H1 (cell line): Measurements from ENCODE around the gene TLCD3B.

Experiments
- CHD1 ChIP-seq: IDR thresholded peaks from 2 replicates; pipeline ENCODE4 v1.6.1; 2012; ENCODE audit warnings: low read depth, low read length, improper control_type of control experiment
- CTCF ChIP-seq, 3 experiments: IDR thresholded peaks; 1 replicate in 2 of 3; 2 replicates in 1 of 3; pipeline versions ENCODE4 v1.5.1 to v1.6.1; 2011; ENCODE audit warnings: low read length in 3 of 3, mild to moderate bottlenecking in 3 of 3, inconsistent platforms in 2 of 3, low read depth in 1 of 3, moderate library complexity in 1 of 3; ENCODE audit not compliant: insufficient read depth in 1 of 3; ENCODE audit errors: control extremely low read depth in 1 of 3
- EP300 ChIP-seq, 2 experiments: IDR thresholded peaks; 1 replicate in 1 of 2; 2 replicates in 1 of 2; pipeline ENCODE4 v1.6.1; 2011 to 2012; ENCODE audit warnings: low read depth in 2 of 2, low read length in 2 of 2, mild to moderate bottlenecking in 2 of 2, borderline replicate concordance in 1 of 2, inconsistent platforms in 1 of 2, moderate library complexity in 1 of 2
- EZH2 ChIP-seq: fragments of 200-600 bp; sonication (generic); IDR thresholded peaks from 2 replicates; pipeline ENCODE4 v1.7.1; 2012; ENCODE audit warnings: low read depth, mild to moderate bottlenecking, moderate library complexity, low read length, inconsistent platforms; ENCODE audit not compliant: severe bottlenecking
- HDAC2 ChIP-seq, 2 experiments: fragments of 300-600 bp in 1 of 2; sonication (generic) in 1 of 2; IDR thresholded peaks; 2 replicates each; pipeline ENCODE4 v1.6.1; 2011 to 2012; ENCODE audit warnings: low read depth in 2 of 2, low read length in 2 of 2, mild to moderate bottlenecking in 2 of 2, moderate library complexity in 2 of 2, borderline replicate concordance in 1 of 2, inconsistent platforms in 1 of 2
- HDAC6 ChIP-seq: IDR thresholded peaks from one replicate; pipeline ENCODE4 v1.7.1; 2012; ENCODE audit warnings: low read depth, mild to moderate bottlenecking, inconsistent platforms, low read length, moderate library complexity
- POLR2A ChIP-seq, 2 experiments: IDR thresholded peaks; 1 replicate in 1 of 2; 2 replicates in 1 of 2; pipeline ENCODE4 v1.6.1; 2011; ENCODE audit warnings: low read depth in 2 of 2, low read length in 2 of 2, mild to moderate bottlenecking in 2 of 2; ENCODE audit errors: control extremely low read depth in 1 of 2
- RNF2 ChIP-seq: fragments of 200-900, 300-1000 bp; sonication (generic); IDR thresholded peaks from 2 replicates; pipeline ENCODE4 v1.7.1; 2016; ENCODE audit warnings: borderline replicate concordance, low read depth, mild to moderate bottlenecking, antibody characterized with exemption, low read length; ENCODE audit not compliant: poor library complexity, severe bottlenecking; ENCODE audit errors: missing control alignments
- RXRA ChIP-seq: IDR thresholded peaks from 2 replicates; pipeline ENCODE4 v1.6.1; 2011; ENCODE audit warnings: low read depth, mild to moderate bottlenecking, low read length, moderate library complexity; ENCODE audit not compliant: insufficient read depth
- SIX5 ChIP-seq: IDR thresholded peaks from 2 replicates; pipeline ENCODE4 v1.6.1; 2011; ENCODE audit warnings: mild to moderate bottlenecking, low read depth, low read length
- SP4 ChIP-seq: IDR thresholded peaks from 2 replicates; pipeline ENCODE4 v1.6.1; 2012; ENCODE audit warnings: low read length, inconsistent platforms
- TAF1 ChIP-seq: IDR thresholded peaks from 2 replicates; pipeline ENCODE4 v1.6.1; 2011; ENCODE audit warnings: mild to moderate bottlenecking, low read depth, low read length
- YY1 ChIP-seq: IDR thresholded peaks from 2 replicates; pipeline ENCODE4 v1.6.1; 2011; ENCODE audit warnings: low read depth, mild to moderate bottlenecking, low read length
- ZNF274 ChIP-seq: IDR thresholded peaks from 2 replicates; pipeline ENCODE4 v1.7.0; 2012; ENCODE audit warnings: low read length, borderline replicate concordance; ENCODE audit errors: extremely low read depth

DNA sequence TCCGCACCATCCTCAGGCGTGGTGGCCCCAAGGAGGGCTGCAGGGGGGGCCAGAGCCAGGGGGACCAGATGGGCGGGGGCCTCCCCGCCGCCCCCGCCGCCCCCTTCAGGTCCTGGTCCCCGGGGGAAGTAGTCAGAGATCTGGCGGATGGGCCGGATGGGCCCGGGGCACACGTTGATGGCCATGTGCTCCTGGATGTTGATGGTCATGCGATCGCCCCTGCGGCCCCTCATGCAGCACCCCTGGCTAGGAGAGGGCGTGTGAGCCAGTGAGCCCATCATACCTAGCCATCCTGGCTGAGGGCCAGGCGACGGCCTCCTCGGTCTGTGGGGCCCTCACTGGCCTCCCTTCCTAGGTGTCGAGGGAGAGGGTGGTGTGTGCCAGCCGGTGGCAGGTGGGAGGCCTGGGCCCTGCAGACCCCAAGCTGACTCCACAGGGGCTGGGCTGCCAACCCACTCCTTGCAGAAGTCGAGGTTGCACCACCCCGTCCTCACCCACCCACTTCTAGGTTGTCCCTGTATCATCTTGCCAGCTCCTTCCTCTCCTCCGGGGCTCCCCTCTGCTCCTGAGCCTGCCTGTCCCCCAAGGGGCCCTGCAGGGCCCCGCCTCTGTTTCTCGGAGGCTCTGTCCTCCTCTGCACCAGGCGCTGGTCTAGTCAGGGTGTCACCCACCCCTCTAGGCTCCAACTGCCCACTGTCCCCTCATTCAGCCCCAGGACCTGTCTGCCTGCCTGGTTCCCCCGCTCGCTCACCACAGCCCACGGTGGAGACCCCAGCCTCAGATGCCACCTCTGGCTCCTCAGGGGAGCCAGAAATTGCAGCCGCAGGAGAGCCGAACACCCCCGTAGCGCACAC is 20.9 kb downstream of the TLCD3B start:
- TF ChIP-seq HDAC2 (IDR thresholded peaks at IDR 0.05; ENCODE audit: borderline replicate concordance in 1 of 2, low read depth in 2 of 2, low read length in 2 of 2) (no peak), POLR2A (IDR thresholded peaks at IDR 0.05; ENCODE audit: control extremely low read depth in 1 of 2, low read depth in 2 of 2, low read length in 2 of 2) (no peak), TAF1 (no peak), RNF2 (no peak), RXRA (no peak), CTCF (IDR thresholded peaks at IDR 0.05; ENCODE audit: control extremely low read depth in 1 of 3, insufficient read depth in 1 of 3, low read depth in 1 of 3, low read length in 3 of 3) (no peak), YY1 (no peak), SP4 (no peak), HDAC6 (no peak), EP300 (IDR thresholded peaks at IDR 0.05; ENCODE audit: borderline replicate concordance in 1 of 2, low read depth in 2 of 2, low read length in 2 of 2) (no peak), SIX5 (no peak), CHD1 (no peak), EZH2 (no peak), ZNF274 (no peak)
